Stimulated activated CD4-positive, alpha-beta T cell treated with anti-CD3 and anti-CD28 coated beads, Interleukin-15, amount 100 ng/mL, for 48 hours (primary cell): ENCODE measurements around the gene PGM2L1.
A peak's percentile ranks its signal among the peaks of the same experiment; 100 is the strongest.
"Not testable (repeated sequence)": the region's sequence is repeated elsewhere in the genome, so short reads cannot be mapped to it uniquely, and the experiment has no call there.

Source experiments
- DNase-seq, 2 donors: peaks; one replicate each; pipeline ENCODE4 v3.0.0-alpha.2; 2020; ENCODE audit warnings: low read depth in 2 of 2

The PGM2L1 gene

GRCh38 chr11:74398244-74399159, at the start of gene PGM2L1:
Gene PGM2L1 (minus strand): TSS chr11:74398433. CDS start chr11:74398161, 272 bp downstream.
- peak; percentile 81 to 90 for DNase-seq

DNA sequence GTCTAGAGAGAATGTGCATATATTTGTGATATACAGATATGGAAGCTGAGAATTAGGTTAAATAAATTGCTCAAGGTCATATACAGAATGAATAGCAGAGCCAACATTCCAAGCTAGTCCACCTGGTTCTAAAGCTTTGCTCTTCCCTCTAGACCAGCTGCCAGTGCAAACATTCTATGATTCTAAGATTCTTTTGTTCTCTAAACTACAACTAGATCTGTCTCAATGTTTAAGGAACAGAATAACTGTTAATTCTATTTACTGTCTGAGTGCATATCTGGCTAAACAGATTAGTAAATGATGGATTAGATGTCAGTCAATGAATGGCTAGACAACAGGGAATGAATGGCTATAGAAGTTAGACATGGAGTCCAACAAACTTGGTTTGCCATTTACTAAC, 49.5 kb upstream of the PGM2L1 start:
- DNase-seq = no peak

- DNase-seq = no peak
Measured at GRCh38 chr11:74446532-74446938, 48.3 kb upstream of the PGM2L1 start.

DNA sequence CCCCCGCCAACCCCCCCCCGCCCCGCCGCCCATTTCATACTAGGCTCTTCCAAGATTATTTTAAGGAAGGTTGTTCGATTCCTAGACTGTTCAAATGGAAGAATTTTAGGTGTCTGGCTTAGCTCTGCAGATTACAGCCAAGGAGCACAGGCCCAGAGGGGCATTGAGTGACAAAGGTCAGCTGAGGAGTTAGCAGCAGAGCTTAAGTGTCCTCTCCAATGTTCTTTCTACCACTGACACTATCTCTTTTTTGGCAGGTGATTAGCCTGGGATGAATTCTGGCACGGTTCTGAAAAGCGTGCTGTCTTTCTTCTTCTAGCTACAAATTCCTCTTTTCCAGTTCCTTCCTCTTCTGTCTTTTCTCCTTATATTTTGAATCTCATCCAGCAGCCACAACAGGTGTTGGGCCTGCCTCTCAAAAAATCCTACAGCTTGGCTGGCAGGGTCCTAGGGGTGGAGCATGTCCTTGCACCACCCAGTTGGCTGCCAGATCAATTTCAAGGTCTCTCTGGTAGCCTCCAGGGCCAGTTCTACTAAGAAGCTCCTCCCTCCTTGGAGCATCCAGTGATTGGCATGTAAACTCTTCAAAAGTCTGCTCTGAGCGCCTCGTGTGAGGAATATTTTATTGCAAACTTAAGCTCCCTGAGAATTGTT, 46.1 kb upstream of the PGM2L1 start:
- DNase-seq = no peak

GRCh38 chr11:74443071-74443864, 45.0 kb upstream of the PGM2L1 start:
- DNase-seq = no peak

- DNase-seq = no peak
Measured at GRCh38 chr11:74442636-74443035, 44.4 kb upstream of the PGM2L1 start.

GRCh38 chr11:74438681-74439080, 40.4 kb upstream of the PGM2L1 start:
- no peak for DNase-seq

GRCh38 chr11:74437441-74438042, 39.3 kb upstream of the PGM2L1 start:
- no peak for DNase-seq

DNA sequence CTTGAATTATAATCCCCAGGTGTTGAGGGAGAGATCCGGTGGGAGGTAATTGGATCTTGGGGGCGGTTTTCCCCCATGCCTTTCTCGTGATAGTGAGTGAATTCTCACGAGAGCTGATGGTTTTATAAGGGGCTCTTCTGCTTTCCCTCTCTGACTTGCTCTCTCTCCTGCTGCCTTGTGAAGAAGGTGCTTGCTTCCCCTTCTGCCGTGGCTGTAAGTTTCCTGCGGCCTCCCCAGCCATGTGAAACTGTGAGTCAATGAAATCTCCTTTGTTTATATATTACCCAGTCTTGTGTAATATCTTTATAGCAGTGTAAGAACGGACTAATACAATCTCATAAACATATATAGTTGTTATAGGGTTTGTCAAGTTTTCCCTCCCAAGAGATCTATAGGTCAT, 36.3 kb upstream of the PGM2L1 start:
- no peak for DNase-seq

DNA sequence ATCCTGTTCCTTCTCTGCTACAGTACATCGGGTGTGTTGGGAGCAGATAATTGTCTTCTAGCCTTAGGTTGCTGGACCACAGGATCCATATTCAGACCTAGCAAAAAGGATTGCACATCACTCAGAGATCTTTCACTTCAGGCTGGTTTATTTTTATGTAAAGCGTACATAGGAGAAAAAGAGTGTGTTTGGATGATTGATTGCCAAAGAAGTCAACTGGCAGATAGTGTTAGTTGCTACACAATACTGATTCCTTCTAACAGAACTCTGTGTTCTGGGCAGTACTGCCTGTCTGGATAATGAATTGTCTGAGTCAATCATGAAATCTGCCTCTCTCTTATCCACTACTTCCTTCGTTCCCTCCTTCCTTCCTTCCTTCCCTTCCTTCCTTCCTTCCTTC, 31.0 kb upstream of the PGM2L1 start:
- DNase-seq = no peak

DNA sequence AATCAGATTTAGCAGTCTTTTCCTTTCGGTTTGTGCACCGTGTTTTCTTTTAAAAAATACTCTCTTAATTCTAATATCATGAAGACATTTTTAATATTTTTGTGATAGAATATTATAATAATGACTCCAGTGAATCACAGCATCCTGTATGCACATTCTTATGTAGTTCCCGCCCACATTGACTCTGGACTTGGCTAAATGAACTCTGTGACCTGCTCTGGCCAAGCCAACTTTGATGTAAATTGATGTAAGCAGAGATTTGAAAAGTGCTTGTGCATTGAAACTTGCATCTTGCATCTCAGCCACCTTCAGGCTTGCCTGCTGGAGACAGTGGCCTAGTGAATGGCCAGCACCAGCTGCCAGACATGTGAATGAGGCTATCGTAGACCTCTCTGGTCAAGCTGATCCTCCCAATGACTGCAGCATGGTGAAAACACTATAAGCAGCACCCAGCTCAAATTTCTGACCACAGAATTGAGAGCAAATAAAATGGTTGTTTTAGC, 29.2 kb upstream of the PGM2L1 start:
- no peak for DNase-seq

DNA sequence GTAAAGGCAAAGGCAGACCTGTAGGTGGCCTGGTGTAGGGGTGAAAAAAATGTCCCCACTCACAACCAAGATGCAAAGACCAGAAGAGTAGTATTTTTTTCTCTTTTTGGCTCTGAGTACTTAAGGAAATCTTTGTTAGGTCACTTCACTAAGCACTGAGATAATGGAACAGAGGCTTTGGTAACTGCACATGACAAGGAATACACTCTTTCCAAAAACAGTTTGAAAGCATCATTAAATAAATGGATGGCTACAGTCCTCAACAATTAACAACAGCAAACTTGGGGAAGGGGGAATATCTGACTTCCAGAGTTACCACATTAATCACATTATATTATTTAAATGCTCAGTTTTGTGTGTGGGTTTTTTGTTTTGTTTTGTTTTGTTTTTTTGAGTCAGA, 26.9 kb upstream of the PGM2L1 start:
- DNase-seq = no peak

- no peak for DNase-seq
Measured at GRCh38 chr11:74418509-74418895, 20.3 kb upstream of the PGM2L1 start.

DNA sequence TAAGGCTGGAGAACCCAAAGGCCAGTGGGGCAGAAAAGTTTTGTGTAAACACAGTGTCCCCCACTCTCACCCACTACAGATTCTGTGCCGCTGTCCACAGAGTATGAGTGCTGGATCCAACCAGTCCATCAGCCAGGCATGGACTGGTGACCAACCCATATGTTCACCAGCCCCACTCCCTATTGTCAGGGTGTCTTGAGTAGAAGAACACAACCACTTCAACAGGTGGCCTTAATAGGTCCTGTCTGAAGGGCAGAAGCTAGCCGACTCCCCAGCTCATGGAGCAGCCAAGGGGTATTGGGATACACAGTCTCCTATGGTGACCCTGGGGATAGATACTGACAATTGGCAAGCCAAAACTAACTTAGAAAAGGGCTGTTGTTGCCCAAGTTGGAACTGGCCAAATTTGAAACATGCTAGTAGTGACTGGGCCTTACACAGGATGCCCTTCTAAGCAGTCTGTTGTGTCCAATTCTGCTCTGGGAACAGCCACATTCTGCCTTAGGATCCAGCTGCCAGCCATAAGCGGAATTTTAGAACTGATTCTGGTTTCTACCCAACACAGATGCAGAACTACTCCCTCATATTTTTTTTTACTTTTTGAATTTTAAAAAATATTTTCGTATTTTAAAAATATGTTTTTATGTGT, 19.8 kb upstream of the PGM2L1 start:
- DNase-seq = no peak

DNA sequence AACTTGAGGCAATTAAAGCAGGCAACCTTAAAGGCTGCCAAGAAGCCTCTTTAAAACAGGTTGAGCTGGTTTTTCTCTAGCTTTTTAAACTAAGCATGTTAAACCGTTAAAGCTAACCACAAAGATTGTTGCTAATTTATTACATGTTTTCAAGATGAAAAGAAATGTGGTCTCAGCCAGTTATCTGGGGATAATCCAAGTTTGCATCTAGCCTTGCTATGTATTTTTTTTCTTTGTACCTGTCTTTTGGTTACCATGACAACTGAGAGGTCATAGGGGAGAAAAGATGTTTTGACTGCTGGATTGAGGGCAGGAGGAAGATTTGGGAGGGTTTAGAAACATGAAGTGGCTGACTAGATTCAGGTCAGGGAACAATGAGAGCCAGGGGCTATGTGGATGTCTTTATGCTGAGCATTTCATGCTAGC, 19.2 kb upstream of the PGM2L1 start:
- no peak for DNase-seq

- not testable (repeated sequence) for DNase-seq
Measured at GRCh38 chr11:74416974-74417373, 18.7 kb upstream of the PGM2L1 start.

- DNase-seq = no peak
Measured at GRCh38 chr11:74412733-74413359, 14.6 kb upstream of the PGM2L1 start.

DNA sequence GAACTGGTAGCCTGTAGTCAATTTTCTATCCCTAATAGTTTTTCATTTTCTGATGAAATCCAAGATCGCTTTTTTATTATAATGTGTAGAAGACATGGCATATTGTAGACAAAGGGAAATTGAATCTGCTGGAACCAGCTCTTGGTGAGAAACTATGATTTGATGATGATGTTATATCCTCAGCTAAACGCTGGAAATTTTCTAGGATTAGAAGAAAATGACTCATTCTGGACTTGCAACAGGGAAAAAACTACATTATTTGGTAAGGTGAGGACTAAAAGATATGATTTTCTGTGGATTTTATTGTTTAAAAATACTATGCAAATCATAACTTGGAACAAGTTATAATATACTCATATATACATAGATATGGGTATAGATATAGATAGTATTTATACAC, 14.1 kb upstream of the PGM2L1 start:
- no peak for DNase-seq

- no peak for DNase-seq
Measured at GRCh38 chr11:74409633-74410032, 11.4 kb upstream of the PGM2L1 start.

- no peak for DNase-seq
Measured at GRCh38 chr11:74403607-74404321, 5.5 kb upstream of the PGM2L1 start.
